DND-41 (cell line): ENCODE measurements around the gene KLF9.

Experiments
- ATAC-seq: fragments of 200-7000 bp; cut with Tn5 transposase; 3 replicates; pipeline ENCODE4 v1.9.1; 2021; ENCODE audit warnings: low read depth; ENCODE audit not compliant: insufficient read depth
- DNase-seq: peaks from one replicate; pipeline ENCODE4 v3.0.0-alpha.2; 2020
- H2AFZ ChIP-seq: 2 replicates; pipeline ENCODE4 v1.6.0; 2012; ENCODE audit warnings: low read depth, low read length
- H3K27ac ChIP-seq: 2 replicates; pipeline ENCODE4 v1.5.1; 2012; ENCODE audit warnings: low read length, inconsistent platforms
- H3K27me3 ChIP-seq: fragments of 200-600 bp; sonication (generic); 2 replicates; pipeline ENCODE4 v1.6.0; 2012; ENCODE audit warnings: low read length, mild to moderate bottlenecking, inconsistent platforms; ENCODE audit not compliant: insufficient read depth, poor library complexity
- H3K36me3 ChIP-seq: 2 replicates; pipeline ENCODE4 v1.5.1; 2012; ENCODE audit warnings: low read length, inconsistent platforms; ENCODE audit not compliant: insufficient read depth
- H3K4me1 ChIP-seq: 2 replicates; pipeline ENCODE4 v1.5.1; 2012; ENCODE audit warnings: mild to moderate bottlenecking, low read length; ENCODE audit not compliant: insufficient read depth
- H3K4me2 ChIP-seq: 2 replicates; pipeline ENCODE4 v1.6.0; 2012; ENCODE audit warnings: mild to moderate bottlenecking, moderate library complexity, low read length, inconsistent platforms; ENCODE audit not compliant: insufficient read depth
- H3K4me3 ChIP-seq, 2 experiments: fragments of 200-600 bp in 1 of 2; shearing (Covaris generic) in 1 of 2; 2 replicates each; pipeline ENCODE4 v1.5.1; 2012 to 2016; ENCODE audit warnings: inconsistent platforms in 2 of 2, low read length in 2 of 2, mild to moderate bottlenecking in 2 of 2, low read depth in 1 of 2, moderate library complexity in 1 of 2
- H3K79me2 ChIP-seq: 2 replicates; pipeline ENCODE4 v1.6.0; 2012; ENCODE audit warnings: low read length, inconsistent platforms; ENCODE audit not compliant: insufficient read depth
- H3K9ac ChIP-seq: 2 replicates; pipeline ENCODE4 v1.6.0; 2012; ENCODE audit warnings: low read depth, mild to moderate bottlenecking, inconsistent platforms, low read length, moderate library complexity
- H3K9me3 ChIP-seq: 2 replicates; pipeline ENCODE4 v1.5.1; 2012; ENCODE audit warnings: low read length, moderate library complexity, mild to moderate bottlenecking, inconsistent platforms; ENCODE audit not compliant: insufficient read depth, severe bottlenecking
- H4K20me1 ChIP-seq: 2 replicates; pipeline ENCODE4 v1.6.0; 2012; ENCODE audit warnings: low read length; ENCODE audit not compliant: insufficient read depth
- CTCF ChIP-seq: IDR thresholded peaks from 2 replicates; pipeline ENCODE4 v1.5.1; 2012; ENCODE audit warnings: borderline replicate concordance, low read length, moderate library complexity, mild to moderate bottlenecking; ENCODE audit not compliant: poor library complexity, severe bottlenecking; ENCODE audit errors: extremely low read depth
- EZH2 ChIP-seq: IDR thresholded peaks from 3 replicates; pipeline ENCODE4 v1.6.1; 2012; ENCODE audit warnings: borderline replicate concordance, low read depth, mild to moderate bottlenecking, moderate library complexity, low read length, inconsistent platforms; ENCODE audit not compliant: severe bottlenecking

Gene KLF9

GRCh38 chr9:70442328-70442848 is 27.9 kb upstream of the KLF9 start:
- Histone ChIP-seq H4K20me1 (no peaks in the 10 kb centered on the region), H2AFZ (no peak overlapping the region), H3K36me3 (no peaks in the 10 kb centered on the region), H3K4me1 (peaks cover 10% of the 10 kb centered on the region), H3K27ac (no peak overlapping the region), H3K9me3 (no peaks in the 10 kb centered on the region), H3K27me3 (no peaks in the 10 kb centered on the region), H3K4me2 (no peak overlapping the region), H3K9ac (no peak overlapping the region), H3K79me2 (no peaks in the 10 kb centered on the region), H3K4me3 (no peak overlapping the region)
- no peak for TF ChIP-seq EZH2
- DNase-seq: no peak
- ATAC-seq: no peak

GRCh38 chr9:70441622-70442021 is 27.2 kb upstream of the KLF9 start:
- Histone ChIP-seq H3K27me3 (no peaks in the 10 kb centered on the region), H3K9ac (no peak overlapping the region), H3K27ac (no peak overlapping the region), H3K79me2 (no peaks in the 10 kb centered on the region), H3K4me1 (peaks cover 10% of the 10 kb centered on the region), H3K36me3 (no peaks in the 10 kb centered on the region), H3K4me2 (no peak overlapping the region), H3K4me3 (no peak overlapping the region), H3K9me3 (no peaks in the 10 kb centered on the region), H4K20me1 (no peaks in the 10 kb centered on the region), H2AFZ (no peak overlapping the region)
- TF ChIP-seq CTCF (no peak), EZH2 (no peak)
- ATAC-seq (no peak), DNase-seq (no peak)

GRCh38 chr9:70439991-70440706 is 25.7 kb upstream of the KLF9 start:
- H3K27ac ChIP-seq: no peak overlapping the region
- H2AFZ ChIP-seq: no peak overlapping the region
- no peaks in the 10 kb centered on the region for H4K20me1 ChIP-seq
- no peaks in the 10 kb centered on the region for H3K79me2 ChIP-seq
- ATAC-seq (no peak), DNase-seq (no peak)
- no peak overlapping the region for H3K4me3 ChIP-seq
- H3K4me1 ChIP-seq: peaks cover 10% of the 10 kb centered on the region
- no peak overlapping the region for H3K9ac ChIP-seq
- TF ChIP-seq CTCF (no peak), EZH2 (no peak)
- H3K27me3 ChIP-seq: no peaks in the 10 kb centered on the region
- H3K36me3 ChIP-seq: no peaks in the 10 kb centered on the region
- no peak overlapping the region for H3K4me2 ChIP-seq
- H3K9me3 ChIP-seq: no peaks in the 10 kb centered on the region

GRCh38 chr9:70438341-70438928 is 24.0 kb upstream of the KLF9 start:
- Histone ChIP-seq H3K4me1 (peaks cover 10% of the 10 kb centered on the region), H3K4me3 (no peak overlapping the region), H3K36me3 (no peaks in the 10 kb centered on the region), H3K79me2 (no peaks in the 10 kb centered on the region), H2AFZ (peak overlapping the region; percentile 62; the same call in 1 of the 2 replicates), H3K27ac (no peak overlapping the region), H4K20me1 (no peaks in the 10 kb centered on the region), H3K27me3 (no peaks in the 10 kb centered on the region), H3K9me3 (no peaks in the 10 kb centered on the region), H3K4me2 (no peak overlapping the region; the same call in 1 of the 2 replicates), H3K9ac (no peak overlapping the region)
- DNase-seq: peak; percentile 11
- 0 out of 3 replicates have a peak, but pooled peaks have one; percentile 29 for ATAC-seq
- TF ChIP-seq EZH2 (no peak), CTCF (no peak)
